OCI-M1 (cell line): ENCODE measurements around the gene HOXD13.

Source experiments
- DNase-seq: peaks from one replicate; lab custom pipeline; 2025; lab: John Stamatoyannopoulos, UW

HOXD13 gene

DNA sequence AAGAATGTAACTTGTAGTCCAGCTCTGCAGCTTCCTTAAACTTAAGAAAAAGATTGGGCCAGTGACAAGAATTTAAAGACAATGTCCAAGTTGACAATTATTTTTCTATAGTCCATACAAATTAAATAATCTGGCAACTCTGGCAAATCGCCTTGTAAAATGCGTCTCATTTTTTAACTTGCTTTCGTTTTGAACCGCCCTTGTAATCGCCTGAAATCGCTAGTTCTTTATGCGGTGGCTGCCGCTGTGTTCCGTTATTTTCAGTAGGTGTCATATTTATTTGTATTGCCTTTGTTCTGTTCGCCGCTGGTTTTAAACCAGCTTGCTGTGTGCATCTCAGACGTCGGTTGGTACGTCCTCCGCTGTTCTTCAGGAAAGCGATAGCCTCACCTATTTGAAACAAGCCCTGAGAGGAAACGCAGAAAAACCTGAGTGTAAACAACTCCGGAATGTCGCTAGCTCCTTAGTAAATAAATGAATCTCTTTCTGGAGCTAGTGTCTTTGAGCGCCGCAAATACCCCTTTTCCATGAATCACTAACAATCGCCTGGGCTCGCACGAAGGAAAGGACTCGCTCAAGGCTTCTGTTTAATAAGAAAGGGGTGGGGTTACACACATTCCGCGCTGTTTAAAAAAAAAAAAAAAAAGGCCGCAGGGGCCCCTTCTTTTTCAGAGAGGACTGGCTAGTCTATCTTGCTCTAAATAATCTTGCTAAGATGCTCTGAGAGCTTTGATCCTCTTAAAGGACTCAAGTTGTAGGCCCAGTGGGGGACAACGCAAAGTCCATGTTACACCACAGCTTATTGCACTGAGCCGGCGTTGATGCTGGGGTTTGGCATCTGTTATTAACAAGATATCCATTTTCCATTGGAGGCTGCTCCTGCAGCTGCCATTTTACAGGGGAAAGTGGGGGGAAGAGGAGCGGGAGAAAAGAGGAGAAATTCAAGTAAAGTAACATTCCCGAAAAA lies 40.0 kb downstream of the HOXD13 start:
- DNase-seq: peak; percentile 68

DNA sequence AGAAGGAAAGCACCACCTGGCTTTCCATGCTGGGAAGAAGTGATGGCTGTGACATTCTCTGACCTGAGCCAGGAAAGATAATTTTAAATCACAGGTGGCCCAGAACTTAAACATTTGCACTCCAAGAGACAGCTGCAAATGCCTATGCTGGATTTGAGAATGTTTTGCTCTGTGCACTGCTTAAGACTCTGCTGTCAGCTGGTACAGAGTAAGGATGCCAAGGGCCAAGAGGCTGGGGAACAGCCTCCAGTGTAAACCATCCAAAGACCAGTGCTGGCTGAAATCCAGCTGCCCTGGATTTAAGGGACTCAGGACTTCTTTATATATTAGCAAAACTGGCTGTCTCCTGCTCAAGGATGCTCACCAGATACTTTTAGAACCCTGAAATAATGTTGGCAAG lies 40.9 kb downstream of the HOXD13 start:
- no peak for DNase-seq

DNA sequence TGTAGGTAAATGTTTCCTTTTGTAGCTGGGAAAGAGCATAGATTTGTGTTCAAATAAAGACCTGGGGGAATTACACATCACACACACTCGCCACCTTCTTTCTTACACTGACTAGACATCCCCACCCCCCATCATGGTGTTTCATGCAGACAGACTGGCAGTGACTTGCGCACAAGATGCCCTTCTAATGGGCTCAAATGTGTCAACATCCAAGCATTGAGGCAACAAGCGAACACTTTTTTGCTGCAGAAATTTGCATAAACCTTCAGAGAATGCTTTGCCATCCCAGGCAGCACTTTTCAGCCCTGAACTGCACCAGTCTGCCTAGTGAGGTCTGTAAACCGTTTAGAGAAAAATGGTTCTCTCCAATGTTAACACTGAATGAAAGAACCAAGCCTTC lies 41.5 kb downstream of the HOXD13 start:
- no peak for DNase-seq

DNA sequence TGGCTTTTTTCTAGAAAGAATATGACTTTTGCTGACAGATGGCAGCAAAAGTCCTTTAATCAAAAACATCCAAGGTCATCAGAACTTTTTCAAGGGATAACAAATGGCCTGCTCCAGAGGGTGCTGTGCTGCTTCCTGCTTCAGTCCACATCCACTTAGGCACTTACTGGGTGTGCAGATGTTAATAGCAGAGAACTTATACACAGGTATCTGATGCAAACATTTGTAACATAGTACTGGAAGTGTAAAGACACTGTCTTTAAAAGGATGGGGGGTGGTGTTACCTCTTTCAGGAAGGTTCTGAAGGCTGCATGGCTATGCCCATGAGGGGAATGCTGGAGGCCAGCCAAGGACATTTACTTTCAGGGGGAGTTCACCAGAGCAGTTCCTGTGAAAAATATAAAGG lies 42.5 kb downstream of the HOXD13 start:
- DNase-seq: peak; percentile 57

DNA sequence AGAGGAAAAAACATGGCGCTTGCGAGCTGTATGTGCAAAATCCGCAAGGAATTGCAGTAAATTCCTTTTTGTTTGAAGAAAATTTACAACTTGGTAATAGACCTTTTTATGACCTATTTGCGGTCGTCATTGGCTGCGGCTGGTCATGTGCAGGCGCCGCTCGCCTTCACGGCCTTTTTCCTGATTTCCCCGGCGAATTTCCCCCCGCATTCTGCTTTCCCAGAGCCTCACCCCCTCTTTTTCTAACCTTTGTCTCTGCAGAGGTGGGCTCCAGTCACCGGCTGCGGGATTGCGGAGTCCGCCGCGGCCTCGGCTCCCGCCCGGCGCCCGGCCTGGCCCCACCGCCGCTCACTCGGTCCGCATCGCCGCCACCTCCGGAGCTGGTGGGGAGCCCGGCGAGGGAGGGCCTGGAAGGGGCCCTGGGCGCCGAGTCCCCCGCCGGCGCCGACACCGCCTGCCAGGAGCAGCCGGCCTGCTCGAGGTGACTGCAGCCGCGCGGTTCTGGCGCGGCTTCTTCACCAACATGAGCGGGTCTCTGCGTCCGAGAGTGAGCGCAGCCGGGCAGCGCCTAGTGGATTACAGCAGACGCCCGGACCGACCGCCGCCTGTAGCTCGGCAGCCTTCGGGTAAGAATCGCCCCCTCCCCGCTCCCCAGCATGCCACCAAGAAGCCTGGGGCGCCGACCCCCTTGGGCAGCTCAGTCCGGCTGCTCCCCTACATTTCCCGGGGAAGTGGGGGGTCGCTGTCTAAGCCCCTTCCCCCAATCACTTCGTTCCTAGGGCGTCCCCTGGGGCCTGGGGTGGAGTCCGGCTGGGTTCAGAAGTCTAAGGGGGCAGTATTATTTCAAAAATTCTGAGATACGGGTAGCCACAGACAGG lies 44.1 kb downstream of the HOXD13 start:
- peak; percentile 25 for DNase-seq

DNA sequence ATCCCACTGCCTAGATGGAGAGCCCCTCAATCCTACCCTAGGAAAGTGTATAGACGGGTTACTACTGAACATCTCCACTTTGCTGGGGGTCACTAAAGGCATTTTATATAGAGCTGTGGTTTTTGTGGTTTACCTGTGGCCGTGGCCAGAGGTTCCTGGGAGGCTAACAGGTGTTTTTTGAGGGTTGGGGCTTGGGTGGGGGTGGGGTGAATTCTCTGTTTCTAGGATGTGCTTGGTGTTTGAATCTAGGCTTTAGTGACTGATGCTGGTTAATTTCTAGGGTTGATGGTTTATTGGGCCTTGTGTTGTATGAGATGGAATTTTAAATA lies 44.7 kb downstream of the HOXD13 start:
- DNase-seq: no peak

DNA sequence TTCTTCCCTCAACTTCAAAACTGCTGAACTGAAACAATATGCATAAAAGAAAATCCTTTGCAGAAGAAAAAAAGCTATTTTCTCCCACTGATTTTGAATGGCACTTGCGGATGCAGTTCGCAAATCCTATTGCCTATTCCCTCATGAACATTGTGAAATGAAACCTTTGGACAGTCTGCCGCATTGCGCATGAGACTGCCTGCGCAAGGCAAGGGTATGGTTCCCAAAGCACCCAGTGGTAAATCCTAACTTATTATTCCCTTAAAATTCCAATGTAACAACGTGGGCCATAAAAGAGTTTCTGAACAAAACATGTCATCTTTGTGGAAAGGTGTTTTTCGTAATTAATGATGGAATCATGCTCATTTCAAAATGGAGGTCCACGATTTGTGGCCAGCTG lies 45.4 kb downstream of the HOXD13 start:
- no peak for DNase-seq

DNA sequence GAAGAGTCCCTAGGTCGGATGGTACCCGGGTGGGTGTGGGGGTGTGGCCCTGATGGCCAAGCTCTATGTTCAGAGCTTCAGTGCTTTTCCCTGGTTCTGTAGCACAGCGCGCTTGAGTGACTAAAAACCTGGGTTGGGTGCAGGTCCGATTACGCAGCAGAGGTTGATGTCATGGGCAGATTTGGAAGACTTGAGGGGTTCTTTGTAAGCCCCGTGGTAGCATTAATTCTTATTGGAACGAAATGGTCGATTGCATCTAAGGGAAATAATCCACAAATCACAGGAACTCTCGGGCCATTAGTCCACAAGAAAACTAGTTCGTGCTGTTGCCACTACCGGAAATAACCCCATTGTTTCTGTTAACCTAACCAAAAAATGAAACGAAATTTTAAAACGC lies 46.0 kb downstream of the HOXD13 start:
- no peak for DNase-seq

DNA sequence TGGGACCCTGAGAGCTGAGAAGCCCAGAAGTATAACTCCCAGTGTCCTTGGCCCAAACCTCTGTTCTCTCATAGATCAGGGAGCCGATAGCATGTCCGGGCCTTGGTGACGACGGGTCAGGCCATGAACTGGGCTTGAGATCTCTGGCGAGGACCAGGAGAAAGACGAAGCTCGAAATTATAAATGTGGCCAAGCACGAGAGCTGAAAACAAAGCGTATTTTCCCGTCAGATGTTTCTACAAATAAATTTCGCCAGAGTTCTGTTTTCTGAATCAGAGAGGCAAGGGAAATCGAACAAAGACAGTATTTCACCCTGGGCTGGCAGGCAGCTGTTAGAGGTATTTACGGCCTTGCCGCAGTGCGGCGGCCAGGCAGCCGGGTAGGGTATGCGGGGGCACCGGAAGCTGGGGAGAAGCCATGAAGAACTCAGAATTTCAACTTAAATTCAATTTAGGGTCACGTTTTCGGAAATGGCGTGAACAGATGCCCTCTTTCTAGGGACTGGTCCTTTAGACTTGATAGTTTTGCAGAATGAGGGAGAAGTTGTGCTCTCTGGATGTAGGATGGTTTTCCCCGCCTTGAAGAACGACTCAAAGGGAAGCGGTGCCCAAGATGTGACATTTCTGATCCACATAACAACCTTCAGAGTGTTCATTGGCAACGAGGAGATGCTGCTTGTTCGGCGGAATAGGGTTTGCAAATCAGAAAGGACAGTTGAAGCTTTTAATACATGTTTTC lies 46.6 kb downstream of the HOXD13 start:
- no peak for DNase-seq

DNA sequence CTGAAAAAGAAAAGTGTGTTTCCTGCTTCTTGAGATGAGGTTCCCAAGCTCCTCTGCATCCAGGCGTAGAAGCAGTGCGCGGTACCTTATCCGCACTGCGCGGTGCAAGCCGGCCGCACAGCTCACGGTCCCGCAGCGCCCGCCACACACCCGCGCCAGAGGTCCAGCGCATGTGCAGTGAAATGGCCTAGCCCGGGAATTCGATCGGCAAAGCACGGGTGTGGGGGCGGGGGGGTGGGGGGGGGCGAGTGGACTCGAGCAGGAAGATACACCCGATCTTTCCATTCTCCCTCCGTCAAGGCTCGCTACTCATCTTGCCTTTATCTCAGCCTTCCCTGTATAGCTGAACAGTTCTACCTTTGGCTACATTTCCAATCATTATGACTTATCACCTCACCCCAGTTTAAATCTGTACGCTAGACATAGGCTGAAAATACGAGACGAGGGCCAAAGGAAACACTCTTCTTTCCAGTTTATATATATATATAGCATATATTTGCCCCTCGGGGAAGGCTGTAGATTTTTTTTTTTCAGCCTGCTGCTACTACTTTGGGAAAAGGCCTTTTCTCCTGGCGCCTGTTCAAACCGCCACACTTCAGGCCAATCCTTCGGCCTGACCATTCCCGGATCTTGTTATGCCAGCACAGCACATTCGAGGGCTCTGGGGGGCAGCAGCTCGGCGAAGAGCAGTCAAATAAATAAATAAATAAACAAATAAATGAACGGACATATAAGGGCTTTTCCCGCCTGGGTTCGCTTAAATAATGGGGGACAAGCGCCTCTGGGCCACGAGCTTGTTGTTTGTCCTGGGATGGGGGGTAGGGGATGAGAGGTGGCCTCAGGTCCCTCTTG lies 47.4 kb downstream of the HOXD13 start:
- no peak for DNase-seq

DNA sequence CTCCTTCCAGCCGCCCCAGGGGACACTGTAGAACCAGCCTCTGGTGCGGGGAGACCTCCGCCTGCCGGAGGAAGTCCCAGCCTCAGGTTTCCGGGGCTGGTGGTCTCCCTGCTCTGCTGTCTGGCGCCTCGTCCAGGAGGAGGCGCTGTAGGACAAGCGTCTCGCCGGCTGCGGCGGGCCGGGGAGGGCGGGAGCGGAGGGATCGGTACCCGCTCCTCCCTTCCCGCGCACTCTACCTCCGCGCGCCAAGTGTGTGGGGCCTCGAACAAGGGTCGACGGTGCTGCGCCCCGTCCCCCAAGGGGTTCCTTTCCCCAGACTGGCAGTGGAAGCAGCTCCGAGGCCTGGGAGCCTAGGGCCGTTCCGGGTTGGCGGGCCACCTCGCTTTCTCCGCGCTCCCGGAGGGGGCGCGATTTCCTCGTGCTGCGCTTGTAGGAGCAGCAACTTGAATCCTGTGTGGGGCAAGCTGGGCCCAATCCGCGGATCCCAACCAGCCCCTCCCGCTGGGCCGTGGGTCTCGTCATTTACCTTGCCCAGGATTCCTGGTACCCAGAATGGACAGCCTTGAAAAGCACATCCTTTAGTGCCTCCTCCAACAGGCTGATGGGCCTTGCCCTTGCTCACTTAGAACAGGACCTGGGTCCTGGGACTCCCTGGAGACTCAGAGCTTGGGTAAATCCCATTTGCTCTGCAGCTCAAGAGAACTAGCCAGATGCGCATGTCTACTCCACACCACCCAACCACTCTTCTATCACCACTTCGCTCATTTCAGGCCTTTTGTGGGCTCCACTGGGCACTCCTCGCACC lies 48.2 kb downstream of the HOXD13 start:
- DNase-seq: peak; percentile 93

DNA sequence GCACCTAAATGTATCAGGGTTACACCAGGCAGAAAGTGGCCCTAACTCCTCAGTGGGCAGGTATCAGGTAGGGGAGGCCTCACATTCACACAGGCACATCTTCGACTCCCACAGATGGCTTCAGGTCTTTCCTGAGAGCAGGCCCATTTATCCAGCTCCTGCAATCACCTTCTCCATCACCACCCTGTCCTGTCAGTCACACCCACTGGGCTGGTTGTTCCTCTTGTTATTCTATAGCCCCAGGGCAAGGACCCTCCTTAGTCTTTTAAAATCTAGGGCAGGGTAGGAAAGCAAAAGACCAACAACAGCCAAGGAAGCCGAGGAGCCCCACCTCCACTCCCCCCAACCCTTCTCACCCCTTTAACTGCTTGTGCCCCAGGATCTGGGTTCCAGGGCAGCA lies 49.8 kb downstream of the HOXD13 start:
- DNase-seq: no peak
